GM18520 (cell line): ENCODE measurements around the gene SLC30A1.

Experiments used
- ATAC-seq: cut with Tn5 transposase; IDR thresholded peaks from one replicate; pipeline ENCODE4 v1.9.1; 2021; ENCODE audit not compliant: unreplicated experiment

SLC30A1 gene

DNA sequence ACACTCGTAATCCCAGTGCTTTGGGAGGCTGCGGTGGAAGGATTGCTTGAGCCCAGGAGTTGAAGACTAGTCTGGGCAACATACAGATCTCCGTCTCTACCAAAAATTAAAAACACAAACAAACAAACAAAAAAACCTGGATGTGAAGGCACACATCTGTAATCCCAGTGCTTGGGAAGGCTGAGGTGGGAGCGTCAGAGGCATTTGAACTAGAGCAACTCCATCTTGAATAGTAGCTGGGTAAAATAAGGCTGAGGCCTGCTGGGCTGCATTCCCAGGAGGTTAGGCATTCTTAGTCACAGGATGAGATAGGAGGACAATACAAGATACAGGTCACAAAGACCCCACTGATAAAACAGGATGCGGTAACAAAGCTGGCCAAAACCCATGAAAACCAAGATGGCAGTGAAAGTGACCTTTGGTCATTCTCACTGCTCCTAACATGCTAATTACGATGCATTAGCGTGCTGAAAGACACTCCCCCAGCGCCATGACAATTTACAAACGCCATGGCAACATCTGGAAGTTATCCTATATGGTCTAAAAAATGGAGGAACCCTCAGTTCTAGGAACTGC is 53.8 kb downstream of the SLC30A1 start:
- no peak for ATAC-seq

DNA sequence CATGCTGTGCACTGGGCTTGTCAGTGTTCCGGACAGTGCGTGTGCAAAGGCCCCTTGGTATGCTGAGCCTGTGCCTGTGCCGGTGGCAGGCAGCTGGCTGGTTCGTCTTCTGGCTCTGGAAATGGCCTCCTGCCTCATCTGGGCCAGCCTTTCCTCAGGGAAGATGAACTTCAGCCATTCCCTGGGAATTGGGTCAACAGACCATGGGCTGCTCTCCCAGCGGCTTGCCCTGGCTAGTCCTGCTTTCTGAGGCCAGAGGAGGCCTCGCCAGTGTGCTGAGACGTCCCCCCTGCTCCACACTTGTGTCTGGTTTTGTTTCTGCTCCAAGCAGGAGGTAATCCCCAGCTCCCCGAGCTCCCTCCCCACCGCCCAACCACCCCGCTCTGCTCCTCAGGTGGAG is 54.4 kb downstream of the SLC30A1 start:
- ATAC-seq, result no peak

DNA sequence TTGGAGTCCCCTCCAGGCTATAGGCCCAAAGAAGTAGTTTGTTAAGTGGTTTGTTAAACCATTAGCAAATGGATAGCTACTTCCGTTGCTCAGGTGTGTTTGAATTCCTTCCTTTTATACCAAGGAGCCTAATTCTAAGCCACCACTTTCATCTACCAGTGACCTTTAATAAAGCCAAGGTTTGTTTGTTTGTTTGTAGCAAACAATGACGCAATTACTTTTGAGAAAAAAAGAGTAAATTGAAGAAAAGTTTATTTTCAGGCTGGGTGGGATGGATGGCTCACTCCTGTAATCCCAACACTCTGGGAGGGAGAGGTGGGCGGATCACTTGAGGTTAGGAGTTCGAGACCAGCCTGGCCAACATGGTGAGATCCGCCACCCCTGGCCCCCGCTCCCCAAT is 56.2 kb downstream of the SLC30A1 start:
- ATAC-seq, result no peak
